Non-pigmented ciliary epithelial cell (primary cell): ENCODE measurements around the gene PAMR1.

Experiments used
- DNase-seq: peaks from one replicate; pipeline ENCODE4 v3.0.0-alpha.2; 2010; ENCODE audit warnings: low read depth

The PAMR1 gene

DNA sequence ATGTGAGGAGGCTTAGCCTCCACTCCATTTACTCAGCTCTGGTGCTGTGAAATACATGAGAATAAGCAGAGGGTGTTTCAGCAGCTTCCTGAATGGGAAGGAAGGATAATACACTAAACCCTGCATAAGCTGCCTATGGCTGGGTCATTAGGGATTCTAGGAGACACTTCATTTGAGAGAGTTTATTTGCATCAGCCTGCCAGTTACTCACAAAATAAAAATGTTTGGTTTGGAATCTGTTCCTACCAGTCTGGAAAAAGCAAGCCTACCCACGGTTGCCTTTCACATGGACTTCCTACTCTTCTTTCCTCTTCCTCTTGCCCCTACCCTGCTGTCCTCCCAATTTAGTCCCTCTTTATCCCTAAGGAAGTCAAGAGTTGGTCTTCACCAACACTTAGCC, 126.5 kb downstream of the PAMR1 start:
- DNase-seq: no peak

DNA sequence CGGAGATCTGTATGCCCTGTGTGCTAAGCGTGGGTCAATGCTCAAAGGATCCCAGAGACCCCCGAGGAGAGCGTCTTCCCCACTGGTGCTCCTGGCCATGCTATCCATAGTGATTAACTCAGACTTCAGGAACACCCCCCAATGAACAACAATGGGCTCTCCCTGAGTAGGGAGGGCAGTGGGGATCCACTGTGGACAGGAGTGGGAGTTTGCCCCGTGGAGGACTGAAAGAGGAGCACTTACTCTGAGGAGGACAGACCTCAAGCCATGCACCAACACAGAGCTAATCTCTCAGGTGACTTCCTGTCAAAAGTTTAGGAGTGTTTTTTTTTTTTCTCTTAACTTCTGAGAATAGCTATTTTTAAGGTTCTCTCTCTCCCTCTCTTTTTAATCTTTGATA, 130.5 kb downstream of the PAMR1 start:
- DNase-seq: no peak

DNA sequence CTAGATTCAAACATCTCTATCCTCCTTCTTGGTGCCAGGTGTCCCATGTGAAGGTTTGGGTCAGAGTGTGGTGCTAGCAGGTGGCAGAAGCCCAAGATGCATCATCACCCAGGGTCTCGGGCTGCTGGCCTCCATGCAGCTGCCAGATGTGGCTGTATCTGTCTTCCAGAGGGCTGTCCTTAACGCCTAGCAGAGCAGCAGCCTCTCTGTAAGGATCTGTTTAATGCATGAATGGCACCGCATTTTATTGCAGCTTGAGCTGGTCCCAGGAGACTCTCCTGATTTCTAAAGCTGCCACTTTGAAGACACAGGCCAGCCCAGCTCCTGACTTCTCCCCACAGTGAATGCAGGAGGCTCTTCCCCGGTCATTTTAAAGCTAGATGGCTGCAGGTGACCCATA, 132.3 kb downstream of the PAMR1 start:
- no peak for DNase-seq

DNA sequence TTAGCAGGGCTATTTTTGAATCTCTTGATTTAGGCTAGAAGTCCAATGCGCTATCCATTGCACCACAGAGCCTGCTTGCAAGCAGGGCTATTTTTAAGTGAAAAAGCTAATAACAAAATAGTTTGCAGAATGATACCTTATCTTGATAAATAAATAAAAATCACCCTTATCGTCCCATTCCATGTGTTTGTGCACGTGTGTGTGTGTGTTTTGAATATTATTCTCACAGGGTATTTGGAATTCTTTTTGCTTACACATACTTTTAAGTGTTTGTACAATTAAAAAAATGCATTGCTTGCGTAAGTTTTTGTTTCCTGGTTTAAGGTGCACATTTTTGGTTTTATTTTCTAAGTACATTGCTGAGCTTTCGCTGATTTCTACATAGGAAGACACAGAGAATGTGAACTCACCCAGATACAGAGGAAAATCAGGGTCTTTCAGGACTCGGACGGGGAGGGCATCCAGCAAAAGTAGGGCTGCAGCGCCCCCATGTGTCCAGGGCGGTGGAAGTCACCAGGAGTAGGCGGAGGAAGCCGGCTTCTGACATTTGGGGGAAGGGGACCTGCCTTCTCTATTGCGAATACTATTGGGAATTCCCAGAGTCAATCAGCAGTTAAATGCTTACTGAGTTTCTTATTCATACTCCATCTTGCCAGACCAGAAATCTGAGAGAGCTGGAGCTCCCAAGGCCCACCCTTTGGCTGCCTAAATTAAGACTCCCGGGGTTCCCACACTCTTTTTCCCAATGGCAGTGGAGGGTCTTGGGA, 133.3 kb downstream of the PAMR1 start:
- peak; percentile 38 for DNase-seq

DNA sequence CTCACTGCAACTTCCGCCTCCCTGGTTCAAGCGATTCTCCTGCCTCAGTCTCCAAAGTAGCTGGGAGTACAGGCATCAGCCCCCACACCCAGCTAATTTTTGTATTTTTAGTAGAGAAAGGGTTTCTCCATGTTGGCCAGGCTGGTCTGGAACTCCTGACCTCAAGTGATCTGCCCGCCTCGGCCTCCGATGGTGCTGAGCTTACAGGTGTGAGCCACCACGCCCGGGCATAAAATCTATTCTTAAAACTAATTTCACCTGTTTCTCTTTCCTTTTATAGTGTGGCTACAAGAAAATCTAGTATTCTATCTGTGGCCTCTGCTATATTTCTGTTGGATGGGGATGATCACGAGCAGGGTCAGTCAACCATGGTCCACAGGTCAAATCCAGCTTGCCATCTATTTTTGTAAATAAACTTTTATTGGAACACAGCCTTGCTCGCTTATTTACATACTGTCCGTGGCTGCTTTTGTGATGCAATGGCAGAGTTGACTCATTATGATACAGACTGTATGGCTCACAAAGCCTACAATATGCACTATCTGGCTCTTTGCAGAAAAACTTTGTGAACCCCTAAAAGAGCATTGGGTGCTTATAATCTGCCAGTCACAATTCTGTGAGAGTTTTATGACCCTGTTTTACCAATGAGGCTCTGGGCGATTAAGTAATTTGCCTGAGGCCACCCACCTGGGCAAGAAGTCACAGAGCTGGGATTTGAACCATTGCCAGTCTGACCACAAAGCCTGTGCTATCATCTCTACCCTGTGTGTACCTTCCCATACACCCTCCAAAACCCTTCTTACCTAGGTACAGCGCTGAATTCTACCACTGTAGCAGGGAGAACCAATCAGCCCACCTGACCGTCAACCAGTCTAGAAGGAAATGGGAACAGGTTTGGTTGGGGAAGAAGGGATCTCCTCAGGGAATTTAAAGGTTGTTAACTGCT, 134.4 kb downstream of the PAMR1 start:
- DNase-seq: peak; percentile 40

DNA sequence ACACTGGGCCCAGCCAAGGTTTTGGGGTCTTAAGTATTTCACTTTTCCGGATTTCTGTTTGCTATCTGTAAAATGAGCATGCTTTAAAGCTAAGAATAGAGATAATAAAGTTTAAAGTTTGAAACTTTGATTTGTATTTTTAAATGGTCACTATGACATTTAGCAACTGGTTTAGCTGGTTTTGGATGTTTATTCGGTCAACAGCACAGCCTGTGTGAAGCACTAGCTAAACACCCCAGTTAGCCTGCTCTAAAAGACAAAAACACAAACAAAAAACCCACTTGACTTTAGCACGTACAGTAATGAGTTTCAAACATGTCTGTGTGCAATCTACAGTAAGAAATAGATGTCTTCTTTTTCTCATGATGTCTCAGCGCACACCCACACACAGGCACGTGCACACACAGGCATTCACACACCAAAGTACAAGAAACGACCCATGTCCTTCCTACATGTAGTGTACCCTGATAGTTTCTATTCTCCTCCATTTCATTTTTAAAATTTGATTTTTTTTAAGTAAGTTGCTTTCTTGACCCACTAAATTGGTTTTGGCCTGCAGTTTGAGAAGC, 135.4 kb downstream of the PAMR1 start:
- no peak for DNase-seq

DNA sequence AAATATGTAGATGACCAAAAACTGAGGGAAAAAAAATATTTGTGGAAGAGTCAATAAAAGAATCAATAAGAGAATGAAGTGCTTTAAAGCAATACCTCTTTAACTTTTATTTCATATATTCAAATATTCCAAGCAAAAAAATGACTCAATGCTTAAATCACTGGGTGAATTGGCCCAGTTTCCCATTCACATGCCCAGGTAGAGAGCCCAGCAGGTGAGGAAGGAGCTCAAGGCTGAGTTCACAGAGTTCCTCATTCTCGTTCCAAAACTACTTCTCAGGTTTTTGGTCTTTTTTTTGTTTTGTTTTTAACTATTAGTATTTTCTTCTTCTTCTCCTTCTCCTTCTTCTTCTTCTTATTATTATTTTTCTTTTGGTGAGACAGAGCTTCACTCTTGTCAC, 136.3 kb downstream of the PAMR1 start:
- no peak for DNase-seq

DNA sequence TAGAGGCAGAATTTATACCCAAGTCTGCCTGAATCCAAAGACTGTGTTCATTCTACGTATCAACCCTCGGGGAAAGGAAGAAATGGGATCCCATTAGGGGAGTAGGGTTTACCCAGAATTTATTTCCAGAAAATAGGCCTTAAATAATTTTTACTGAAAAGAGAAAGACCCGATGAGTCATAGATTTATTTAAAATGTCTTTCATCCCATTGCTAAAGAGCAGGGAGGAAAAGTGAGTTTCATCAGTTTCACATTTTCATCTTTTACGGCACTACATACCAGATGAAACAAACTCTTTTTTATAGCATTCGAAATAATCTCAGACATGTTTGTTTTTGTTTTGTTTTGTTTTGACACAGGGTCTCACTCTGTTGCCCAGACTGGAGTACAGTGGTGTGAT, 137.4 kb downstream of the PAMR1 start:
- no peak for DNase-seq

DNA sequence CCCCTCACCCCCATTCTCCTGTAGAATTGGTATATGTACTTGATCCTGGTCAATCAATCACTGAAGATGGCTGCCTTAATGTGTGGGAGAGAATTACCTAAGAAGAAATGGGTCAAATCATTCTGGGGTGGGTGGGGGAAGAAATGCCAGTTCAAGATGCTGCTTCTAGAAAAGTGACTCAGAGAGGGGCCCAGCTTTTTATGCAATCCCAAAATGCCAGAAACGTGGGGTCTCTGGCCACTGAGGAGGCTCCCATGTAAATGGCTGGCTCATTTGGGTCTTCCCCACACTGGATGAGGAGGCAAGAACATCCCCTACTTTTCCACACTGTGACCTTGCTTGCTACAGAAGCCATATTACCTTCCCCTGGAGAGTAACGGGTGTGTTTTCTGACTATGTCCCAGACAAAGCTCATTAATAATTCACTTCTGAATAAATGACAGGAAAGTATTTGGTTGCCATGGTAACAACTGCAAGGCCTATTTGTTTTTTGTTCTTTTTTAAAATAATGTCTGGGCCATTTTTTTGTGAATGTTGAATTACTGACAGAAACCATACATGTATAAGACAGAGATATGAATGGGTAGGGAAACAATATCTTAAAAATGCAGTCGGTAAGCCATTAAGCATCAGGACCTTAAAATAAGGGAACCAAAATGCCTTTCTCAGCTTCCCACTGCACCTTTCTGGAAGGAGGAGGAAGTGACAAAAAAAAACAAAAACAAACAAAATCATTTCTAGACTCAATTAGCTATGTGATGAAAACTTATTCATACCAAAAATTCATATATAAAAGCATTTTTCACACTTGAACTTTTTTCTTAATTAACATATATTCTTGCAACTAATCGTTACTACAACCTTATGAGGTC, 138.1 kb downstream of the PAMR1 start:
- no peak for DNase-seq

DNA sequence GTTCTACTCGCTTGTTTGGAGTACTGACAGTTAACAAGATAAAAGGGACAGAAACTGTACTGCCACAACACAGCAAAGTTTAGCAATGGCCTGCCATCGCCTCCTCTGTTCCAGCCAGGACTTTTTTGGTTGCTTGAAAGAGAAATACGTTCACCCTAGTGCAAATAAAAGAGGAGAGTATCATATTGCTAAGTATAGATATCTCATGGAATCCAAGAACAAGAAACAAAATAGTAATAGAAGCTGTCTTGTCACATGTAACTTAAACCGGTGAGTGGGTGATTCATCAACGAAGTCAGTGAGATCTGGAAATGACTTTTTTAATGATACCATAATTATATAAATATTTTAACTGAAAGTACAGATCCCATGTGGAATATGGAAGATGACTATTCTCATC, 141.5 kb downstream of the PAMR1 start:
- no peak for DNase-seq
